Stimulated activated CD4-positive, alpha-beta T cell treated with anti-CD3 and anti-CD28 coated beads, Interleukin-1b, Interleukin-23, amount 100 ng/mL, for 4 hours (primary cell): ENCODE measurements around the gene NPTXR.
A peak's percentile ranks its signal among the peaks of the same experiment; 100 is the strongest.
"Not testable (repeated sequence)": the region's sequence is repeated elsewhere in the genome, so short reads cannot be mapped to it uniquely, and the experiment has no call there.

Experiments
- DNase-seq, 2 donors: peaks; one replicate each; pipeline ENCODE4 v3.0.0-alpha.2; 2020; ENCODE audit warnings: low read depth in 2 of 2

Gene NPTXR

GRCh38 chr22:38868886-38869381, 25.1 kb upstream of the NPTXR start:
- DNase-seq = peak; percentile 81 to 87

GRCh38 chr22:38868286-38868721, 24.5 kb upstream of the NPTXR start:
- no peak for DNase-seq

GRCh38 chr22:38867471-38868285, 23.9 kb upstream of the NPTXR start:
- DNase-seq = no peak

- DNase-seq = no peak
These were observed 23.3 kb upstream of the NPTXR start for GRCh38 chr22:38867124-38867455.

GRCh38 chr22:38866399-38867123, 22.7 kb upstream of the NPTXR start:
- no peak for DNase-seq

GRCh38 chr22:38866024-38866398, 22.2 kb upstream of the NPTXR start:
- no peak for DNase-seq

GRCh38 chr22:38865201-38866023, 21.6 kb upstream of the NPTXR start:
- no peak for DNase-seq

- no peak for DNase-seq
These were observed 20.7 kb upstream of the NPTXR start for GRCh38 chr22:38864361-38865191.

- DNase-seq = no peak
These were observed 19.8 kb upstream of the NPTXR start for GRCh38 chr22:38863531-38864131.

GRCh38 chr22:38862375-38863329, 18.8 kb upstream of the NPTXR start:
- DNase-seq = no peak

GRCh38 chr22:38861927-38862326, 18.1 kb upstream of the NPTXR start:
- no peak for DNase-seq

- no peak for DNase-seq
These were observed 17.5 kb upstream of the NPTXR start for GRCh38 chr22:38861170-38861876.

- DNase-seq = no peak
These were observed 16.7 kb upstream of the NPTXR start for GRCh38 chr22:38860283-38861169.

GRCh38 chr22:38859581-38860282, 15.9 kb upstream of the NPTXR start:
- no peak for DNase-seq

- DNase-seq = no peak
These were observed 14.7 kb upstream of the NPTXR start for GRCh38 chr22:38858492-38858891.

GRCh38 chr22:38854476-38854875, 10.6 kb upstream of the NPTXR start:
- not testable (repeated sequence) for DNase-seq

- DNase-seq = not testable (repeated sequence)
These were observed 10.1 kb upstream of the NPTXR start for GRCh38 chr22:38853883-38854282.
